Thoracic aorta (tissue), 2 donors: Measurements from ENCODE around the gene RPRD1B. TPM values are rescaled to one million over a fixed set of nuclear protein-coding genes. Genes with fewer than 3 reads are reported as not detected.
A peak's percentile ranks its signal among the peaks of the same experiment; 100 is the strongest.

Experiments used
- ATAC-seq: fragments of 150-250 bp; one replicate; pipeline ENCODE4 v1.8.0; 2017; ENCODE audit warnings: low read depth; ENCODE audit not compliant: insufficient number of reproducible peaks, low FRiP score
- DNase-seq: peaks from one replicate; pipeline ENCODE4 v3.0.0-alpha.2; 2020; ENCODE audit warnings: low spot score
- H3K27ac ChIP-seq, 2 donors: fragments of 200-600 bp; sonication (generic); 1 replicate in 1 of 2; 2 replicates in 1 of 2; pipeline ENCODE4 v1.5.1; 2016; ENCODE audit warnings: mild to moderate bottlenecking in 2 of 2, moderate library complexity in 2 of 2
- H3K27me3 ChIP-seq: fragments of 200-600 bp; sonication (generic); replicated peaks from 2 replicates; pipeline ENCODE4 v1.6.0; 2016; ENCODE audit warnings: mild to moderate bottlenecking; ENCODE audit not compliant: insufficient read depth
- H3K36me3 ChIP-seq: fragments of 200-600 bp; sonication (generic); one replicate; pipeline ENCODE4 v1.5.1; 2016
- H3K4me1 ChIP-seq, 2 donors: fragments of 200-600 bp; sonication (generic); 1 replicate in 1 of 2; 2 replicates in 1 of 2; pipeline versions ENCODE4 v1.5.1 to v1.6.0; 2016; ENCODE audit warnings: low read depth in 2 of 2, mild to moderate bottlenecking in 1 of 2; ENCODE audit not compliant: control insufficient read depth in 1 of 2
- H3K4me3 ChIP-seq: fragments of 200-600 bp; sonication (generic); 2 replicates; pipeline ENCODE4 v1.5.1; 2016; ENCODE audit warnings: mild to moderate bottlenecking
- H3K9me3 ChIP-seq: fragments of 200-600 bp; sonication (generic); 2 replicates; pipeline ENCODE4 v1.5.1; 2016
- CTCF ChIP-seq: fragments of 200-600 bp; sonication (generic); IDR thresholded peaks from one replicate; pipeline ENCODE4 v1.5.1; 2019; ENCODE audit warnings: antibody characterized with exemption
- total RNA-seq, 2 donors: library from RNA; depleted of rRNA; stranded (reverse); fragments of >200 nt; gene quantifications; one replicate each; pipeline versions ENCODE4 v1.1.0 to v1.2.3, GENCODE V29; 2016

RPRD1B gene
- total RNA-seq, 2 donors from 2014 or later, result 22.3 to 77.7 TPM

GRCh38 chr20:38130687-38131587, 97.4 kb downstream of the RPRD1B start:
- TF ChIP-seq CTCF, result no peak

GRCh38 chr20:38131588-38132121, 98.1 kb downstream of the RPRD1B start:
- DNase-seq, result no peak
- Histone ChIP-seq H3K27me3 (no peaks in the 10 kb centered on the region), H3K9me3 (no peaks in the 10 kb centered on the region), H3K36me3 (peaks cover 40% of the 10 kb centered on the region), H3K4me3 (no peak overlapping the region), H3K4me1 (peaks cover 23 to 52% of the 10 kb centered on the region in 2 donors), H3K27ac (peak overlapping the region in 1 of 2 donors; percentile 30)
- ATAC-seq, result no peak
- TF ChIP-seq CTCF, result no peak

More at GRCh38 chr20:38130687-38131587, 97.4 kb downstream of the RPRD1B start:
- Histone ChIP-seq H3K4me1 (peaks cover 30 to 53% of the 10 kb centered on the region in 2 donors), H3K9me3 (no peaks in the 10 kb centered on the region), H3K27me3 (no peaks in the 10 kb centered on the region), H3K36me3 (peaks cover 33% of the 10 kb centered on the region), H3K27ac (peak overlapping the region in 1 of 2 donors; percentile 30), H3K4me3 (no peak overlapping the region)
- ATAC-seq, result no peak
- no peak for DNase-seq

- TF ChIP-seq CTCF, result no peak
- no peaks in the 10 kb centered on the region for H3K27me3 ChIP-seq
- no peak overlapping the region for H3K4me3 ChIP-seq
- ATAC-seq (no peak), DNase-seq (no peak)
- H3K4me1 ChIP-seq, result peaks cover 17 to 51% of the 10 kb centered on the region in 2 donors
- H3K9me3 ChIP-seq, result no peaks in the 10 kb centered on the region
- peaks cover 47% of the 10 kb centered on the region for H3K36me3 ChIP-seq
- no peak overlapping the region for H3K27ac ChIP-seq
Observed at GRCh38 chr20:38132156-38132909, 98.8 kb downstream of the RPRD1B start.

GRCh38 chr20:38132910-38133501, 99.5 kb downstream of the RPRD1B start:
- H3K36me3 ChIP-seq, result peaks cover 53% of the 10 kb centered on the region
- H3K9me3 ChIP-seq, result no peaks in the 10 kb centered on the region
- H3K27me3 ChIP-seq, result no peaks in the 10 kb centered on the region
- peak overlapping the region; percentile 55 to 76 for H3K27ac ChIP-seq
- no peak for ATAC-seq
- DNase-seq, result no peak
- no peak overlapping the region for H3K4me3 ChIP-seq
- peaks cover 15 to 44% of the 10 kb centered on the region in 2 donors for H3K4me1 ChIP-seq
- no peak for TF ChIP-seq CTCF
